Head of caudate nucleus (tissue), 42 donors: ENCODE measurements around the gene KDM8.
"Not testable (repeated sequence)": the region's sequence is repeated elsewhere in the genome, so short reads cannot be mapped to it uniquely, and the experiment has no call there.

Experiments
- DNase-seq, 42 donors: peaks; one replicate each; pipeline versions ENCODE4 v3.0.0 to v3.0.0-alpha.2; 2020 to 2021; ENCODE audit warnings: mixed read lengths in 7 of 42
- intact Hi-C: fragments of 100-400 bp; cut with DNase I; formaldehyde crosslinking; loops from one replicate; pipeline ENCODE4 v1.15.0; 2022

KDM8 gene

GRCh38 chr16:27251541-27252205 is 48.3 kb downstream of the KDM8 start:
- intact Hi-C loops: no loop called here

GRCh38 chr16:27252206-27252585 is 48.9 kb downstream of the KDM8 start:
- intact Hi-C loops: no loop called here
- no peak for DNase-seq

More at GRCh38 chr16:27251541-27252205, 48.3 kb downstream of the KDM8 start:
- no peak for DNase-seq

- DNase-seq: no peak
- intact Hi-C loops: no loop called here
These were observed 50.2 kb downstream of the KDM8 start for GRCh38 chr16:27253526-27253930.

GRCh38 chr16:27254262-27254811 is 51.0 kb downstream of the KDM8 start:
- no peak for DNase-seq

GRCh38 chr16:27256861-27257260 is 53.5 kb downstream of the KDM8 start:
- intact Hi-C loops: no loop called here
- DNase-seq: no peak

More at GRCh38 chr16:27254262-27254811, 51.0 kb downstream of the KDM8 start:
- intact Hi-C loops: no loop called here

- intact Hi-C loops: no loop called here
These were observed 53.9 kb downstream of the KDM8 start for GRCh38 chr16:27257271-27257670.

GRCh38 chr16:27258241-27258734 is 55.0 kb downstream of the KDM8 start:
- intact Hi-C loops: no loop called here
- no peak for DNase-seq

More at GRCh38 chr16:27257271-27257670, 53.9 kb downstream of the KDM8 start:
- no peak for DNase-seq

GRCh38 chr16:27259710-27260109 is 56.4 kb downstream of the KDM8 start:
- intact Hi-C loops: no loop called here
- no peak for DNase-seq

- DNase-seq, intact Hi-C loops: not testable (repeated sequence)
These were observed 59.6 kb downstream of the KDM8 start for GRCh38 chr16:27262904-27263423.

- intact Hi-C loops: no loop called here
- DNase-seq: no peak
These were observed 60.8 kb downstream of the KDM8 start for GRCh38 chr16:27264151-27264550.

- no peak for DNase-seq
- intact Hi-C loops: no loop called here
These were observed 62.7 kb downstream of the KDM8 start for GRCh38 chr16:27265982-27266381.

- intact Hi-C loops: no loop called here
- no peak for DNase-seq
These were observed 63.8 kb downstream of the KDM8 start for GRCh38 chr16:27267037-27267677.

GRCh38 chr16:27268376-27269299 is 65.3 kb downstream of the KDM8 start, which contains the start of gene NSMCE1:
TSS of gene NSMCE1 (minus strand) at chr16:27268772. CDS start at chr16:27257570, 11,202 bp downstream.
- intact Hi-C loops: no loop called here
- DNase-seq: peak; percentile 94 to 99 (median 98)

- intact Hi-C loops: no loop called here
- DNase-seq: no peak
These were observed 66.2 kb downstream of the KDM8 start for GRCh38 chr16:27269300-27270150.

- intact Hi-C loops: no loop called here
- no peak for DNase-seq
These were observed 67.0 kb downstream of the KDM8 start for GRCh38 chr16:27270349-27270748.
